Heart right ventricle (tissue), 16 donors: Measurements from ENCODE around the gene FYN. TPM values are rescaled to one million over a fixed set of nuclear protein-coding genes. Genes with fewer than 3 reads are reported as not detected.
A peak's percentile ranks its signal among the peaks of the same experiment; 100 is the strongest.

Experiments used
- ATAC-seq, 8 donors: fragments of 200-7000 bp; cut with Tn5 transposase; one replicate each; pipeline ENCODE4 v1.9.1; 2020; ENCODE audit warnings: mild to moderate bottlenecking in 8 of 8, moderate library complexity in 8 of 8, moderate number of reproducible peaks in 1 of 8
- DNase-seq, 2 donors: peaks; one replicate each; pipeline ENCODE4 v3.0.0-alpha.2; 2020
- H3K27ac ChIP-seq, 10 donors: fragments of 200-600 bp; sonication (generic) in 2 of 10; one replicate each; pipeline versions ENCODE4 v1.5.0 to v1.8.0; 2020 to 2022; ENCODE audit warnings: mild to moderate bottlenecking in 3 of 10
- H3K27me3 ChIP-seq, 7 donors: fragments of 200-600 bp; one replicate each; pipeline ENCODE4 v1.8.0; 2021 to 2022; ENCODE audit warnings: mild to moderate bottlenecking in 2 of 7
- H3K36me3 ChIP-seq, 9 donors: fragments of 200-600 bp; sonication (generic) in 1 of 9; one replicate each; pipeline versions ENCODE4 v1.5.0 to v1.8.0; 2020 to 2022; ENCODE audit warnings: mild to moderate bottlenecking in 2 of 9
- H3K4me1 ChIP-seq, 9 donors: fragments of 200-600 bp; sonication (generic) in 1 of 9; one replicate each; pipeline versions ENCODE4 v1.5.0 to v1.8.0; 2020 to 2022; ENCODE audit warnings: mild to moderate bottlenecking in 4 of 9
- H3K4me3 ChIP-seq, 10 donors: fragments of 200-600 bp; sonication (generic) in 2 of 10; one replicate each; pipeline versions ENCODE4 v1.5.0 to v1.8.0; 2020 to 2022; ENCODE audit warnings: mild to moderate bottlenecking in 7 of 10, moderate library complexity in 2 of 10
- H3K9me3 ChIP-seq, 11 donors: fragments of 200-600 bp in 10 of 11; sonication (generic) in 2 of 11; one replicate each; pipeline versions ENCODE4 v1.5.0 to v1.8.0; 2013 to 2022; ENCODE audit warnings: mild to moderate bottlenecking in 2 of 11, control low read depth in 1 of 11, moderate library complexity in 1 of 11
- WGBS, 2 donors: extraction: QIAGEN DNeasy Blood & Tissue Kit; methylation state at CpG; one replicate each; pipeline ENCODE4 v1.1.7; 2013; ENCODE audit warnings: inconsistent platforms in 1 of 2; 5-methylcytosine and 5-hydroxymethylcytosine counted together
- intact Hi-C, 10 donors: fragments of 100-400 bp; cut with DNase I; formaldehyde crosslinking; loops; one replicate each; pipeline versions ENCODE4 v1.11.1 to v1.14.2; 2022
- polyA plus RNA-seq, 2 donors: library from polyadenylated mRNA; stranded (reverse); fragments of 200-250 nt; gene quantifications; one replicate each; pipeline ENCODE4 v1.2.3, GENCODE V29; 2013
- total RNA-seq, 10 donors: library from RNA; stranded (reverse); fragmentation: NEBNext Ultra II Directional in 3 of 10; extraction: Animal tissue kit (Norgen Biotek cat#: 25700) in 3 of 10; gene quantifications; one replicate each; pipeline versions ENCODE4 v1.2.1 to v1.2.4, GENCODE V29; 2021 to 2023
- TF ChIP-seq, protein P1 (sequence below), 9 donors: fragments of 200-600 bp; sonication (generic) in 2 of 9; IDR thresholded peaks; one replicate each; pipeline versions ENCODE4 v1.5.0 to v1.8.0; 2021 to 2022; ENCODE audit warnings: antibody characterized with exemption in 9 of 9, mild to moderate bottlenecking in 5 of 9, moderate library complexity in 1 of 9
- donor health status: Arrhythmogenic right ventricular cardiomyopathy.
- donor health status: ischemic (EF 13 %, LVEDD 7.1; RV severe dilation, severe dysfunction).
- donor health status: healthy with polysubstance abuse.
- donor health status: DM: no; HTN: yes; CAD: no.
- donor health status: DM: no; HTN: no; CAD: no.
- donor health status: ischemic (EF 25% LVEDD 6.9; RV normal size, moderate dysfunction).
- donor health status: ischemic (EF 25% LVEDD 5.7; RV mildly dilated, moderate dysfunction).
- donor health status: healthy.
- donor health status: DM: yes; HTN: yes; CAD: no.
- donor health status: Ischemic cardiomyopathy.
- donor health status: ischemic (EF 35%, LVEDD 5.7; RV mildly dilated, moderate dysfunction).
- donor health status: nonischemic (EF 11% LVEDD 7.7; RV severe dilation, severe dysfunction).
- donor health status: DM: yes; HTN: yes; CAD: no.
- donor health status: PGD.
- donor health status: ischemic (EF 29% LVEDD 5.4; RV normal size, mild dysfunction).
- donor health status: nonischemic (EF 23%, LVEDD 6.1; RV moderate dilation, normal function).

Gene FYN
- total and polyA plus RNA-seq, 12 donors, result 19.1 to 58.1 (median 42.2) TPM

DNA sequence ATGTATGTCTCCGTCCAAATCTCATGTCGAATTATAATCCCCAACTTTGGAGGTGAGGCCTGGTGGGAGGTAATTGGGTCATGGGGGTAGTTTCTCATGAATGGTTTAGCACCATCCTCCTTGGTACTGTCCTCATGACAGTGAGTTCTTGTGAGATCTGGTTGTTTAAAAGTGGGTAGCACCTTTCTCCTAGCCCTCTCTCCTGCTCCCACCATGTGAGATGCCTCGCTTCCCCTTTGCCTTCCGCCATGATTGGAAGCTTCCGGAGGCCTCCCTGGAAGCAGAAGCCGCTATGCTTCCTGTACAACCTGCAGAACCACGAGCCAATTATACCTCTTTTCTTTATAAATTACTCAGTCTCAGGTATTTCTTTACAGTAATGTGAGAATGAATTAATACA is 123.1 kb downstream of the FYN start:
- Histone ChIP-seq H3K4me1 (peaks cover 7 to 93% (median 81%) of the 10 kb centered on the region in 9 donors), H3K27me3 (no peaks in the 10 kb centered on the region), H3K4me3 (no peak overlapping the region), H3K9me3 (no peaks in the 10 kb centered on the region), H3K36me3 (no peaks in the 10 kb centered on the region), H3K27ac (peak overlapping the region in 3 of 10 donors; percentile 28 to 90 (median 32))
- ATAC-seq (no peak), DNase-seq (no peak)
- TF ChIP-seq, protein P1, sequence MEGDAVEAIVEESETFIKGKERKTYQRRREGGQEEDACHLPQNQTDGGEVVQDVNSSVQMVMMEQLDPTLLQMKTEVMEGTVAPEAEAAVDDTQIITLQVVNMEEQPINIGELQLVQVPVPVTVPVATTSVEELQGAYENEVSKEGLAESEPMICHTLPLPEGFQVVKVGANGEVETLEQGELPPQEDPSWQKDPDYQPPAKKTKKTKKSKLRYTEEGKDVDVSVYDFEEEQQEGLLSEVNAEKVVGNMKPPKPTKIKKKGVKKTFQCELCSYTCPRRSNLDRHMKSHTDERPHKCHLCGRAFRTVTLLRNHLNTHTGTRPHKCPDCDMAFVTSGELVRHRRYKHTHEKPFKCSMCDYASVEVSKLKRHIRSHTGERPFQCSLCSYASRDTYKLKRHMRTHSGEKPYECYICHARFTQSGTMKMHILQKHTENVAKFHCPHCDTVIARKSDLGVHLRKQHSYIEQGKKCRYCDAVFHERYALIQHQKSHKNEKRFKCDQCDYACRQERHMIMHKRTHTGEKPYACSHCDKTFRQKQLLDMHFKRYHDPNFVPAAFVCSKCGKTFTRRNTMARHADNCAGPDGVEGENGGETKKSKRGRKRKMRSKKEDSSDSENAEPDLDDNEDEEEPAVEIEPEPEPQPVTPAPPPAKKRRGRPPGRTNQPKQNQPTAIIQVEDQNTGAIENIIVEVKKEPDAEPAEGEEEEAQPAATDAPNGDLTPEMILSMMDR (IDR thresholded peaks at IDR 0.05), result no peak
- WGBS, 2 donors, result 97 to 98% methylated on average over 7 of the region's 7 CpGs
- intact Hi-C loops, result no loop called here

DNA sequence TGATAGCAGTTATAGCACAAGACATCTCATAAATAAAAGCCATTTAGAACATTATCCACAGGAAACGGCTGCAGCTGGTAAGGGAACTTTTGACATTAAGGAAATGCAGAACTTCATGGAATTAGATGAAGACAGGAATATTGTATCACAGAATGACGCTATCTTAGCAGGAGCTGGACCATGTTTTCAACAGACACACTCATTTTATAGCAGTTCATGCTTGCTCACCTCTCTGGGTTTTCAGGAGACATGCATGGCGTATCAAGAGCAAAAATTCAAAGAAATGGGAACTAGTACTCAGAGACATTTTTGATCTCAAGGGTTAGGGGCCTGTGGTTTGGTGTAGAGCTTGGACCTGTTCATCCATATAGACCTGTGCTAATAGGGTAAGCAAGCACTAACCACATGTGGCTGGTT is 125.0 kb downstream of the FYN start:
- DNase-seq (no peak), ATAC-seq (no peak)
- H3K27ac ChIP-seq, result peak overlapping the region in 8 of 10 donors; percentile 12 to 74 (median 54)
- 51 to 53% methylated on average over 3 of the region's 3 CpGs for WGBS, 2 donors
- H3K9me3 ChIP-seq, result no peaks in the 10 kb centered on the region
- no peaks in the 10 kb centered on the region for H3K27me3 ChIP-seq
- TF ChIP-seq, protein P1 (IDR thresholded peaks at IDR 0.05), result no peak
- H3K36me3 ChIP-seq, result no peaks in the 10 kb centered on the region
- intact Hi-C loops, result loop anchor here in 2 of 10 donors (5.0 to 10.0 kb wide), 2 partner anchors 54 to 127 kb away; partner anchors contain the start of gene FYN (in 1 of the 2)
- peaks cover 9 to 93% (median 81%) of the 10 kb centered on the region in 9 donors for H3K4me1 ChIP-seq
- H3K4me3 ChIP-seq, result no peak overlapping the region

DNA sequence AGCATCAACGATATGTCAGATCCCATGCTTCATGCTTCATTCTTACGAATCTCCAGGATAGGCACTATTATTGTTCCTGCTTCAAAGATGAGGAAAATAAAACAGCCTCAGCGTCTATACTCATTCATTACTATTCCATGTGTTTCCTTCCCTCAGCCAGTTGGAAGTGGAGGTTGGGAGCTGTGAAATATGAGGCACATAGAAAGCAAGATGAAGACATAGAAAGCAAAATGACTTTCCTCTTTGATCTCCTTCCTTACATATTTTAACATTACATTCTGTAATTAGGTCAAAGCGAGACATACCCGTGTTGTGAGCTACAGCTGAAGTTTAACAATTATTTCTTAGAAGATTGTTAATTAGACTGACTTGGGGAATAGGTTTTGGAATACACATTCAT is 125.4 kb downstream of the FYN start:
- DNase-seq (no peak), ATAC-seq (no peak)
- Histone ChIP-seq H3K27ac (peak overlapping the region in 9 of 10 donors; percentile 12 to 74 (median 39)), H3K4me1 (peaks cover 9 to 93% (median 81%) of the 10 kb centered on the region in 9 donors), H3K9me3 (no peaks in the 10 kb centered on the region), H3K4me3 (no peak overlapping the region), H3K36me3 (no peaks in the 10 kb centered on the region), H3K27me3 (no peaks in the 10 kb centered on the region)
- intact Hi-C loops, result loop anchor here in 2 of 10 donors (5.0 to 10.0 kb wide), 2 partner anchors 54 to 127 kb away; partner anchors contain the start of gene FYN (in 1 of the 2)
- TF ChIP-seq, protein P1 (IDR thresholded peaks at IDR 0.05), result no peak
- WGBS, 2 donors, result 51 to 55% methylated on average over 5 of the region's 5 CpGs

DNA sequence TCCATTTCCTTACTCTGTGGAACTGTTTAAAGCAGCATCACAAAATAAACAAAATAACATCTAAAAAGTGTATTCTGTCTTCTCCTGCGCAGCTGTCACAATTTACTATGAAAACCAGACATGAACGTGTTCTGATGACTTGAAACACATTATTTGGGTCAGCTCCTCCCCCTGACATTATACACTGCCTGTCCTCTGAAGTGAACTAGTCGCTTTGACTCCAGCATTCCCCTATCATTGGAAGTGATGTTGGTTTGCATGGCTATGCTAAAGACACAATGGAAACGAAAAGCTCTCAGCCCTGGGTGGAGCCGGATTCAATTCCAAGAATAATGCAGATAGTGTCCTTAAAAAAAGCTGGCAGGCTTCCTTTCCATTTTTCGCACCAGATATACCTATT is 125.9 kb downstream of the FYN start:
- WGBS, 2 donors, result 43 to 53% methylated on average over 6 of the region's 6 CpGs
- DNase-seq (no peak), ATAC-seq (peak in 1 of 8 donors; percentile 20)
- no peaks in the 10 kb centered on the region for H3K9me3 ChIP-seq
- peak overlapping the region in 9 of 10 donors; percentile 12 to 74 (median 39) for H3K27ac ChIP-seq
- no peak overlapping the region for H3K4me3 ChIP-seq
- H3K27me3 ChIP-seq, result no peaks in the 10 kb centered on the region
- intact Hi-C loops, result loop anchor here in 2 of 10 donors (5.0 to 10.0 kb wide), 2 partner anchors 55 to 127 kb away; partner anchors contain the start of gene FYN (in 1 of the 2)
- peaks cover 9 to 93% (median 81%) of the 10 kb centered on the region in 9 donors for H3K4me1 ChIP-seq
- H3K36me3 ChIP-seq, result no peaks in the 10 kb centered on the region
- TF ChIP-seq, protein P1 (IDR thresholded peaks at IDR 0.05), result no peak
